Mucosa of descending colon (tissue), 3 donors: ENCODE measurements around the gene DOCK4. TPM values are rescaled to one million over a fixed set of nuclear protein-coding genes. Genes with fewer than 3 reads are reported as not detected.

ENCODE experiments used
- ATAC-seq: fragments of 200-7000 bp; cut with Tn5 transposase; one replicate; pipeline ENCODE4 v1.9.1; 2020; ENCODE audit warnings: mild to moderate bottlenecking, moderate library complexity
- DNase-seq, 3 donors: peaks; one replicate each; pipeline ENCODE4 v3.0.0-alpha.2; 2020
- H3K36me3 ChIP-seq: fragments of 200-600 bp; one replicate; pipeline ENCODE4 v1.8.0; 2021; ENCODE audit warnings: low read depth, mild to moderate bottlenecking
- H3K4me1 ChIP-seq: fragments of 200-600 bp; one replicate; pipeline ENCODE4 v1.8.0; 2021; ENCODE audit warnings: low read depth, mild to moderate bottlenecking
- H3K4me3 ChIP-seq: fragments of 200-600 bp; one replicate; pipeline ENCODE4 v1.8.0; 2021; ENCODE audit warnings: mild to moderate bottlenecking
- H3K9me3 ChIP-seq: fragments of 200-600 bp; one replicate; pipeline ENCODE4 v1.8.0; 2021; ENCODE audit warnings: mild to moderate bottlenecking
- intact Hi-C, 2 donors: fragments of 100-400 bp; cut with DNase I in 1 of 2; cut with micrococcal nuclease in 1 of 2; formaldehyde crosslinking; loops; one replicate each; pipeline versions ENCODE4 v1.11.0 to v1.11.1; 2022; cut with DNase I, micrococcal nuclease
- total RNA-seq, 3 donors: library from RNA; stranded (reverse); fragmentation: NEBNext Ultra II Directional in 2 of 3; extraction: Animal tissue kit (Norgen Biotek cat#: 25700) in 2 of 3; gene quantifications; one replicate each; pipeline versions ENCODE4 v1.2.1 to v1.2.4, GENCODE V29; 2021 to 2023
- TF ChIP-seq, protein P1 (sequence below): fragments of 200-600 bp; IDR thresholded peaks from one replicate; pipeline ENCODE4 v1.8.0; 2022; ENCODE audit warnings: antibody characterized with exemption, mild to moderate bottlenecking
- donor health status: DM: no; HTN: no; CAD: no; lungs with moderate emphysema.
- donor health status: DM: no; HTN: no; CAD: no.
- donor health status: DM: no; HTN: yes; CAD: no.

Gene DOCK4
- total RNA-seq, 3 donors from 2014 or later: 9.2 to 18.4 (median 12.7) TPM

DNA sequence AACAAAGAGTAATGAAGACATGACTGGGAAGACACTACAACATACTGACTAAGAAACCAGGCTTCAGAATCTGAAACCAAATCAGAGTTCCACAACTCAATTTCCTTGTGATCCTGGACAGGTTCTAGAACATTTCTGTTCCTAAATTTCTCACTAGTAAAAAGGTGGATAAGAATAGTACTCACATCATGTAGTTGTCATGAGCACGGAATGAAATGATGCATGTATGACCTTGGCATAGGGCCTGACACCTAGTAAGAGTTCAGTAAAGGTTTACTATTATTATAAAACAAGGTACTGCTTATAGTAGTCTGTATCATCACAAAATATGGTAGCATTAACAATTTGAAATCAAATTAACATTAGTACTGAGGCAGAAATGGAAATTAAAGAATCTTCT, 19.9 kb downstream of the DOCK4 start:
- Histone ChIP-seq H3K9me3 (no peaks in the 10 kb centered on the region), H3K4me3 (no peak overlapping the region), H3K36me3 (no peaks in the 10 kb centered on the region), H3K4me1 (no peaks in the 10 kb centered on the region)
- DNase-seq (no peak), ATAC-seq (no peak)
- TF ChIP-seq, protein P1, sequence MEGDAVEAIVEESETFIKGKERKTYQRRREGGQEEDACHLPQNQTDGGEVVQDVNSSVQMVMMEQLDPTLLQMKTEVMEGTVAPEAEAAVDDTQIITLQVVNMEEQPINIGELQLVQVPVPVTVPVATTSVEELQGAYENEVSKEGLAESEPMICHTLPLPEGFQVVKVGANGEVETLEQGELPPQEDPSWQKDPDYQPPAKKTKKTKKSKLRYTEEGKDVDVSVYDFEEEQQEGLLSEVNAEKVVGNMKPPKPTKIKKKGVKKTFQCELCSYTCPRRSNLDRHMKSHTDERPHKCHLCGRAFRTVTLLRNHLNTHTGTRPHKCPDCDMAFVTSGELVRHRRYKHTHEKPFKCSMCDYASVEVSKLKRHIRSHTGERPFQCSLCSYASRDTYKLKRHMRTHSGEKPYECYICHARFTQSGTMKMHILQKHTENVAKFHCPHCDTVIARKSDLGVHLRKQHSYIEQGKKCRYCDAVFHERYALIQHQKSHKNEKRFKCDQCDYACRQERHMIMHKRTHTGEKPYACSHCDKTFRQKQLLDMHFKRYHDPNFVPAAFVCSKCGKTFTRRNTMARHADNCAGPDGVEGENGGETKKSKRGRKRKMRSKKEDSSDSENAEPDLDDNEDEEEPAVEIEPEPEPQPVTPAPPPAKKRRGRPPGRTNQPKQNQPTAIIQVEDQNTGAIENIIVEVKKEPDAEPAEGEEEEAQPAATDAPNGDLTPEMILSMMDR: no peak
- intact Hi-C loops: no loop called here

DNA sequence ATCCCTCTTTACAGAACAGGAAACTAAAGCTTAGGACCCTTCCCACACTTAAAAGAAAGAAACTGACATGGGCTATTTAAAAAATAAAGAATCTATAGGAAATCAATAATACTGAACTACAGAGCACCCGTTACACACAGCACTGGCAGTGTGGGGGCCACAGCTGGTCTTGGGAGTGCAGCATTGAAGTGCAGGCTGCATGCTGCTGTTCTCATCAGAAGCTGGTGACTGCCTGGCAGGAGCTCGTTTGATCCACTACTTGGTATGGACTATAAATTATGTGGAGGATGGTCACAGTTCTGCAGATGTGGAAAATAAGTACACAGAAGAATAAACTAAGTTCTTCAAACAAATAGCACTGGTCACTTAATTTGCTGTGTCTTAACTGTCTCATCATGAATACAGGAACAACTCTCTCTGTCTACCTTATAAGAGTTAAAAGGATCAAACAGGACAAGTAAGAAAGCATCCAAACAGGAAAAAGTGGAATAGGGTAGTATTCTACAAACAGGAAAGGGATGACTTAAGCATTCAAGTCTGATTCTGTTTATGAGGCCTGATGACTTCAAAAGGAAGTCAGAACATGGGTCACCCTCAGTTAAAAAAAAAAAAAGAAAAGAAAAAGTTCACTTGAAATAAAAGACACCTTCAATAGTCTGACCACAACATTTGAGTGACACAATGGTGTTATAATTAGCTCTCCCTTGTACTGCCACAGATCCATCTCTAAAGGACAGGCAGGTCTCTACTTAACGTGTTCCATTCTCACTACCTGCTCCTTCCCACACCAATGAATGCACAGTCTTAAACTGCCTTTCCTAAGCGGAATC, 21.0 kb downstream of the DOCK4 start:
- H3K4me1 ChIP-seq: no peaks in the 10 kb centered on the region
- no peaks in the 10 kb centered on the region for H3K9me3 ChIP-seq
- H3K4me3 ChIP-seq: no peak overlapping the region
- ATAC-seq (no peak), DNase-seq (no peak)
- no peaks in the 10 kb centered on the region for H3K36me3 ChIP-seq
- TF ChIP-seq, protein P1: no peak
- intact Hi-C loops: no loop called here

DNA sequence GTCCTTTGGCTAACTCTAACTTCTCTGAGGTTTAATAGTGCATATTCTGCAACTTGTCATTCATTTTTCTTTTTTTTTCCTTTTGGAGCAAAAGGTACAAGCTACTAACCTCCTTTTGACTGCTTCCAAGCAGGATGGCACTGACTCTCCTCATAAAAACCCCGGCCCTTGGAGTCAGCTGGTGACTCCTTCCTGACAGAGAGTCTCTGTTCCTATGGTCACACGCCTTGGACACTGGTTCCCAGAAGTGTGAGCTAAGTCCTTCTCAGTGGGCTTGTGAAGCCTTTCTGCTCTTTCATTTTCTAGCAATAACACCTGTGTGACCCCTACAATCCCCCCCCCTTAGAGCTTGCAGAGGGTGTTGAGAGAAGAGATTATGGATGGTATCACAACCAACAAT, 21.7 kb downstream of the DOCK4 start:
- H3K4me1 ChIP-seq: no peaks in the 10 kb centered on the region
- no peaks in the 10 kb centered on the region for H3K9me3 ChIP-seq
- ATAC-seq: no peak
- no peak for DNase-seq
- H3K4me3 ChIP-seq: no peak overlapping the region
- intact Hi-C loops: no loop called here
- TF ChIP-seq, protein P1: no peak
- H3K36me3 ChIP-seq: no peaks in the 10 kb centered on the region

DNA sequence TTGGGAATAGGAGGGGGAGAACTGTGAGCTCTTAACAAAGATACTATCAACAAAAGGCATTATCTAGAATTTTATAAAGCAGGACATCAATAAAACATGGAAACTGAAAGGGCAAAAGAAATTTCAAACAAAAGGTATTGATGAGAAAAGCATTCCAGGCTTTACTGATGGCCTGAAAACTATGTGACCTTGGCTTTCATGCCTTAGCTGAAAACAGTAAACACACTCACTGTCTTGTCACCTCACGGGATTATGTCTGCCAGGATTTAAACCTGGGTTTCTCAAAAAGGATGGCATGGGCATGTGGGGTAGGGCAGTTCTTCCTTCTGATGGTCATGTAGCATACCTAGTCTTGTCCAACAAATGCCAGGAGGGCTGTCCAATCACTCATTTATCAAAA, 22.9 kb downstream of the DOCK4 start:
- ATAC-seq: no peak
- Histone ChIP-seq H3K4me1 (no peaks in the 10 kb centered on the region), H3K36me3 (no peaks in the 10 kb centered on the region), H3K4me3 (no peak overlapping the region), H3K9me3 (no peaks in the 10 kb centered on the region)
- intact Hi-C loops: no loop called here
- TF ChIP-seq, protein P1: no peak
- DNase-seq: no peak

DNA sequence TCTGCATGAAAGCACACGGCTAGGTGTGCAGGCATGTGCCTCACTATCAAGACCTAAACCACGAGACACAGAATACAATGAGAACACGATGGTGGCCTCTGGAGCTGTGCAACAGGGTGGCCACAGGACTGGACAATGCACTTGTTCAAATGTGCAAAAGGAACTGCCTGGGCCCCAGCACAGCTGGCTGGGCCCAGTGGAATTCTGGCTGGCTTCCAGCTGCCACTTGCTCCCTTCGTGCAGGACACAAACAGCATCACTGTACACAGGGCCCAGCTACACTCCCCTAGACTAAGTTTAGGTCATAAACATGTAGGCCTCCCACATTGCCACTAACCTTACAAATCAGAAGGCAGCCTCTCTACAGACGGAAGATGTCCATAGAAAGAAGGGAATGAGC, 23.4 kb downstream of the DOCK4 start:
- ATAC-seq: peak; percentile 9
- intact Hi-C loops: no loop called here
- TF ChIP-seq, protein P1: no peak
- H3K9me3 ChIP-seq: no peaks in the 10 kb centered on the region
- H3K4me3 ChIP-seq: no peak overlapping the region
- H3K36me3 ChIP-seq: no peaks in the 10 kb centered on the region
- no peak for DNase-seq
- H3K4me1 ChIP-seq: no peaks in the 10 kb centered on the region
